Measurements from ENCODE around the gene WDR37.

- TF ChIP-seq POLR2AphosphoS5 (IDR thresholded peaks at IDR 0.05; ENCODE audit: low read depth, low read length) (no peak), TAF1 (IDR thresholded peaks at IDR 0.05; ENCODE audit: borderline replicate concordance, low read depth, low read length) (no peak)
These were observed 96.4 kb downstream of the WDR37 start for GRCh38 chr10:1152386-1153250.
